HEK293 (cell line): Measurements from ENCODE around the gene LYL1.

Experiments
- CTCF ChIA-PET: fragments of 350-600 bp; formaldehyde crosslinking; extraction: SDS; loops from one replicate; lab custom pipeline; 2021; ENCODE audit warnings: antibody characterized with exemption; lab: Yijun Ruan, JAX
- POLR2A ChIA-PET: fragments of 300-600 bp; formaldehyde crosslinking; extraction: SDS; loops from one replicate; lab custom pipeline; 2020; ENCODE audit warnings: antibody characterized with exemption, inconsistent platforms; lab: Yijun Ruan, JAX
- H3K27ac ChIP-seq: fragments of 200-500 bp; sonication (Bioruptor generic); 2 replicates; pipeline ENCODE4 v1.5.1; 2014; ENCODE audit warnings: low read depth, low read length, control low read depth, inconsistent platforms; ENCODE audit errors: extremely low read depth
- H3K36me3 ChIP-seq, 2 experiments: fragments of 200-500 bp in 1 of 2; sonication (Bioruptor generic) in 1 of 2; 1 replicate in 1 of 2; 2 replicates in 1 of 2; pipeline ENCODE4 v1.5.1; 2014 to 2017; ENCODE audit warnings: inconsistent platforms in 2 of 2, low read length in 2 of 2; ENCODE audit not compliant: control insufficient read depth in 2 of 2, insufficient read depth in 1 of 2
- H3K4me1 ChIP-seq: fragments of 200-500 bp; sonication (Bioruptor generic); 2 replicates; pipeline ENCODE4 v1.5.1; 2014; ENCODE audit warnings: mild to moderate bottlenecking, low read length, inconsistent platforms; ENCODE audit not compliant: control insufficient read depth, insufficient read depth
- H3K4me3 ChIP-seq: 2 replicates; pipeline ENCODE4 v1.5.1; 2011; ENCODE audit warnings: low read depth, mild to moderate bottlenecking, control low read depth, low read length, moderate library complexity
- H3K9me3 ChIP-seq: fragments of 200-500 bp; sonication (Bioruptor generic); 2 replicates; pipeline ENCODE4 v1.5.1; 2014; ENCODE audit warnings: low read depth, low read length, inconsistent platforms; ENCODE audit not compliant: control insufficient read depth, insufficient read depth
- ELK4 ChIP-seq: IDR thresholded peaks from 2 replicates; pipeline ENCODE4 v1.6.1; 2011; ENCODE audit warnings: mild to moderate bottlenecking, low read depth, low read length, borderline replicate concordance
- GLIS2 ChIP-seq: fragments of 450-650 bp; formaldehyde crosslinking; IDR thresholded peaks from 2 replicates; pipeline ENCODE4 v1.5.1; 2016; ENCODE audit warnings: missing biosample characterization, missing genetic modification characterization
- HIC1 ChIP-seq: fragments of 450-650 bp; formaldehyde crosslinking; IDR thresholded peaks from 2 replicates; pipeline ENCODE4 v1.5.1; 2016; ENCODE audit warnings: missing biosample characterization, missing genetic modification characterization
- PATZ1 ChIP-seq: fragments of 450-650 bp; formaldehyde crosslinking; IDR thresholded peaks from 2 replicates; pipeline ENCODE4 v1.5.1; 2016; ENCODE audit warnings: missing biosample characterization, missing genetic modification characterization
- SCRT2 ChIP-seq: fragments of 450-650 bp; formaldehyde crosslinking; IDR thresholded peaks from 2 replicates; pipeline ENCODE4 v1.5.1; 2016; ENCODE audit warnings: missing biosample characterization, missing genetic modification characterization
- SP3 ChIP-seq: fragments of 450-650 bp; formaldehyde crosslinking; IDR thresholded peaks from 2 replicates; pipeline ENCODE4 v1.5.1; 2016; ENCODE audit warnings: missing biosample characterization, missing genetic modification characterization
- WT1 ChIP-seq: fragments of 450-650 bp; formaldehyde crosslinking; IDR thresholded peaks from 2 replicates; pipeline ENCODE4 v1.5.1; 2016; ENCODE audit warnings: missing biosample characterization, missing genetic modification characterization
- YY1 ChIP-seq: fragments of 450-650 bp; formaldehyde crosslinking; IDR thresholded peaks from 2 replicates; pipeline ENCODE4 v1.5.1; 2018; ENCODE audit warnings: missing biosample characterization, missing genetic modification characterization
- ZFP37 ChIP-seq: fragments of 450-650 bp; formaldehyde crosslinking; IDR thresholded peaks from 2 replicates; pipeline ENCODE4 v1.5.1; 2016; ENCODE audit warnings: missing biosample characterization, missing genetic modification characterization
- ZNF133 ChIP-seq: fragments of 450-650 bp; formaldehyde crosslinking; IDR thresholded peaks from 2 replicates; pipeline ENCODE4 v1.5.1; 2016; ENCODE audit warnings: missing biosample characterization, missing genetic modification characterization
- ZNF184 ChIP-seq: fragments of 450-650 bp; IDR thresholded peaks from 2 replicates; pipeline ENCODE4 v1.5.1; 2018; ENCODE audit warnings: missing biosample characterization, mild to moderate bottlenecking, missing genetic modification characterization
- ZNF248 ChIP-seq: fragments of 450-650 bp; formaldehyde crosslinking; IDR thresholded peaks from 2 replicates; pipeline ENCODE4 v1.5.1; 2017; ENCODE audit warnings: missing biosample characterization, missing genetic modification characterization
- ZNF302 ChIP-seq: fragments of 450-650 bp; formaldehyde crosslinking; IDR thresholded peaks from 2 replicates; pipeline ENCODE4 v1.5.1; 2016; ENCODE audit warnings: missing biosample characterization, missing genetic modification characterization, low read depth
- ZNF311 ChIP-seq: fragments of 450-650 bp; formaldehyde crosslinking; IDR thresholded peaks from 2 replicates; pipeline ENCODE4 v1.5.1; 2017; ENCODE audit warnings: missing biosample characterization, missing genetic modification characterization, borderline replicate concordance
- ZNF366 ChIP-seq: fragments of 450-650 bp; formaldehyde crosslinking; conservative IDR thresholded peaks from 2 replicates; pipeline ENCODE4 v1.5.1; 2016; ENCODE audit warnings: missing biosample characterization, missing genetic modification characterization
- ZNF391 ChIP-seq: fragments of 450-650 bp; formaldehyde crosslinking; IDR thresholded peaks from 2 replicates; pipeline ENCODE4 v1.5.1; 2016; ENCODE audit warnings: low read depth, missing biosample characterization, missing genetic modification characterization, borderline replicate concordance
- ZNF426 ChIP-seq: fragments of 450-650 bp; formaldehyde crosslinking; IDR thresholded peaks from 2 replicates; pipeline ENCODE4 v1.5.1; 2017; ENCODE audit warnings: missing biosample characterization, missing genetic modification characterization, mild to moderate bottlenecking, inconsistent platforms, moderate library complexity
- ZNF530 ChIP-seq: fragments of 450-650 bp; formaldehyde crosslinking; IDR thresholded peaks from 2 replicates; pipeline ENCODE4 v1.5.1; 2016; ENCODE audit warnings: low read depth, missing biosample characterization, missing genetic modification characterization
- ZNF549 ChIP-seq: fragments of 450-650 bp; IDR thresholded peaks from 2 replicates; pipeline ENCODE4 v1.5.1; 2018; ENCODE audit warnings: missing biosample characterization, missing genetic modification characterization, mild to moderate bottlenecking, inconsistent platforms, moderate library complexity
- ZNF560 ChIP-seq: fragments of 450-650 bp; formaldehyde crosslinking; IDR thresholded peaks from 2 replicates; pipeline ENCODE4 v1.5.1; 2017; ENCODE audit warnings: missing biosample characterization, missing genetic modification characterization, borderline replicate concordance
- ZNF610 ChIP-seq: fragments of 450-650 bp; formaldehyde crosslinking; IDR thresholded peaks from 2 replicates; pipeline ENCODE4 v1.5.1; 2016; ENCODE audit warnings: missing biosample characterization, missing genetic modification characterization, borderline replicate concordance
- ZNF660 ChIP-seq: fragments of 450-650 bp; IDR thresholded peaks from 2 replicates; pipeline ENCODE4 v1.5.1; 2018; ENCODE audit warnings: missing biosample characterization, mild to moderate bottlenecking, missing genetic modification characterization
- ZNF677 ChIP-seq: fragments of 450-650 bp; IDR thresholded peaks from 2 replicates; pipeline ENCODE4 v1.5.0; 2018; ENCODE audit warnings: missing biosample characterization, mild to moderate bottlenecking, missing genetic modification characterization, moderate library complexity
- ZNF747 ChIP-seq: fragments of 450-650 bp; formaldehyde crosslinking; IDR thresholded peaks from 2 replicates; pipeline ENCODE4 v1.5.1; 2016; ENCODE audit warnings: missing biosample characterization, missing genetic modification characterization

The LYL1 gene

GRCh38 chr19:13087295-13087694, 15.4 kb downstream of the LYL1 start (continued):
- TF ChIP-seq PATZ1 (tag by site-specific recombination), result no peak
- TF ChIP-seq, all 188 proteins: peak for 0

GRCh38 chr19:13086341-13086740, 16.3 kb downstream of the LYL1 start:
- H3K4me1 ChIP-seq, result no peaks in the 10 kb centered on the region
- H3K27ac ChIP-seq, result no peak overlapping the region
- H3K9me3 ChIP-seq, result no peaks in the 10 kb centered on the region
- TF ChIP-seq ZNF660 (no peak), ZNF747 (tag by site-specific recombination) (no peak), ZNF549 (tag by site-specific recombination) (no peak), SP3 (tag by site-specific recombination) (no peak), HIC1 (tag by site-specific recombination) (no peak)
- H3K4me3 ChIP-seq, result no peak overlapping the region
- H3K36me3 ChIP-seq, result no peaks in the 10 kb centered on the region
- POLR2A ChIA-PET, result no interaction called here
- CTCF ChIA-PET, result interaction anchor here (0.5 to 5.9 kb wide), 8 partner anchors 8 to 121 kb away, joined by 3 to 41 read pairs (median 6); no protein-coding TSS in a partner anchor

- H3K9me3 ChIP-seq, result no peaks in the 10 kb centered on the region
- H3K27ac ChIP-seq, result no peak overlapping the region
- H3K4me1 ChIP-seq, result no peaks in the 10 kb centered on the region
- POLR2A ChIA-PET, result interaction anchor here (0.7 kb wide), 1 partner anchor 249 kb away, joined by 3 read pairs; no protein-coding TSS in a partner anchor
- CTCF ChIA-PET, result interaction anchor here (0.5 to 5.9 kb wide), 9 partner anchors 8 to 120 kb away, joined by 3 to 41 read pairs (median 4); no protein-coding TSS in a partner anchor
- TF ChIP-seq YY1 (no peak), ZNF530 (no peak), ELK4 (no peak), GLIS2 (tag by site-specific recombination) (no peak), ZNF391 (no peak), ZNF560 (tag by site-specific recombination) (no peak), ZNF302 (tag by site-specific recombination) (no peak), SCRT2 (tag by site-specific recombination) (no peak), ZNF184 (tag by site-specific recombination) (no peak), ZNF133 (tag by site-specific recombination) (no peak), ZNF366 (tag by site-specific recombination) (no peak), ZFP37 (tag by site-specific recombination) (no peak), ZNF677 (tag by site-specific recombination) (no peak), ZNF426 (tag by site-specific recombination) (no peak), WT1 (no peak), ZNF311 (tag by site-specific recombination) (no peak), ZNF610 (tag by site-specific recombination) (no peak), ZNF248 (tag by site-specific recombination) (no peak)
- no peaks in the 10 kb centered on the region; a peak in 1 of 3 replicates for H3K36me3 ChIP-seq
- no peak overlapping the region for H3K4me3 ChIP-seq
Measured at GRCh38 chr19:13085666-13086065, 17.0 kb downstream of the LYL1 start.
